GM18505 (cell line): ENCODE data around the gene HAUS3.

Source experiments
- ATAC-seq: cut with Tn5 transposase; IDR thresholded peaks from one replicate; pipeline ENCODE4 v1.9.1; 2021; ENCODE audit not compliant: unreplicated experiment
- POLR2A ChIP-seq: IDR thresholded peaks from 4 replicates; pipeline ENCODE4 v1.6.1; 2011; ENCODE audit warnings: borderline replicate concordance; ENCODE audit not compliant: insufficient read depth, insufficient read length; ENCODE audit errors: extremely low read depth

Gene HAUS3, protein sequence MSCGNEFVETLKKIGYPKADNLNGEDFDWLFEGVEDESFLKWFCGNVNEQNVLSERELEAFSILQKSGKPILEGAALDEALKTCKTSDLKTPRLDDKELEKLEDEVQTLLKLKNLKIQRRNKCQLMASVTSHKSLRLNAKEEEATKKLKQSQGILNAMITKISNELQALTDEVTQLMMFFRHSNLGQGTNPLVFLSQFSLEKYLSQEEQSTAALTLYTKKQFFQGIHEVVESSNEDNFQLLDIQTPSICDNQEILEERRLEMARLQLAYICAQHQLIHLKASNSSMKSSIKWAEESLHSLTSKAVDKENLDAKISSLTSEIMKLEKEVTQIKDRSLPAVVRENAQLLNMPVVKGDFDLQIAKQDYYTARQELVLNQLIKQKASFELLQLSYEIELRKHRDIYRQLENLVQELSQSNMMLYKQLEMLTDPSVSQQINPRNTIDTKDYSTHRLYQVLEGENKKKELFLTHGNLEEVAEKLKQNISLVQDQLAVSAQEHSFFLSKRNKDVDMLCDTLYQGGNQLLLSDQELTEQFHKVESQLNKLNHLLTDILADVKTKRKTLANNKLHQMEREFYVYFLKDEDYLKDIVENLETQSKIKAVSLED

DNA sequence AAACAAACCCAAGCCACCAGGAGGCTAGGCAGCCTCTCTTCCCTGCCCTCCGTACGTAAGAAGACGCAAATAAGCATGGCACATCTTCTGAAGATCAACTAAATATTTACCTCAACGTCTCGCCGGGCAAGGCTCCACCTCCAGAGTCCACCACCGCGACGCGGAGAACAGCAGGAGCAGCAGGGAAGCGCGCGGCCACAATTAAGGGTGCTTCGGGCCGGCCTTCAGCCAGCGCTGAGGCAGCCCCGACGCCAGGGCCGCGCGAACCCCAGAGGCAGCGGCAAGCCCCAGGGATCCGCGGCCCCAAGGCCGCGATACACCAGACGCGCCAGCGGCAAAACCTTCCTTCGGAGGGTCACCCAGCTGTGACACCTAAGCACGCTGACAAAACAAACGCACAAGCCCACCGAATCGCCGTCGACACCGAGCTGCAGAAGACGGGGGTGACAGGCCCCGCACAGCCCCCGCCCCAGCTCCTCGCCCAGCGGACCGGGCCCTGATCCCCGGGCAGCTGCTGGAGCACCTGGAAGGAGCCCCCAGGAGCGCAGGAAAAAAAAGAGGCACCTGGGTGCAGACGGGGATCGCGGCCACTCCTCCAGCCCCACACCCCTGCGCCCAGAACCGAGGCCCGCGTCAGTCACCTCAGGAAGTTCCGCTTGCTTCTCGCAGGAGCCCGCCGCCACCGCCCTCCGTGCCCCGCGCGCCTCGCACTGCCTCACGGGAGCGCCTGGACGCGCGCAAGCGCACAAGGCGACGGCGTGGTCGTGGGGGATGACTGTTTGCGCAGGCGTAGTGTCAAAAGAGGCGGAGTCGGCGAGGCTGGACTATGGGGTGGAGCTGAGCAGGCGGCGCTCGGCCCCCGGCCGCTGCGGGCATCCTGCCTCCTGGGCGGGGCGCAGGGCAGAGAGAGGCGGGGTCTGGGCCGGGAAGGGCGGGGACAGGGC lies at the start of gene HAUS3, which contains the start of gene POLN:
Gene HAUS3, minus strand, starts transcription at position 712 of the 944 bp plus-strand sequence. CDS start 1,175 bp downstream, outside the sequence.
Gene POLN, minus strand, starts transcription at position 712 of the 944 bp plus-strand sequence. CDS start 12,890 bp downstream, outside the sequence.
- peak; percentile 76 for TF ChIP-seq POLR2A

DNA sequence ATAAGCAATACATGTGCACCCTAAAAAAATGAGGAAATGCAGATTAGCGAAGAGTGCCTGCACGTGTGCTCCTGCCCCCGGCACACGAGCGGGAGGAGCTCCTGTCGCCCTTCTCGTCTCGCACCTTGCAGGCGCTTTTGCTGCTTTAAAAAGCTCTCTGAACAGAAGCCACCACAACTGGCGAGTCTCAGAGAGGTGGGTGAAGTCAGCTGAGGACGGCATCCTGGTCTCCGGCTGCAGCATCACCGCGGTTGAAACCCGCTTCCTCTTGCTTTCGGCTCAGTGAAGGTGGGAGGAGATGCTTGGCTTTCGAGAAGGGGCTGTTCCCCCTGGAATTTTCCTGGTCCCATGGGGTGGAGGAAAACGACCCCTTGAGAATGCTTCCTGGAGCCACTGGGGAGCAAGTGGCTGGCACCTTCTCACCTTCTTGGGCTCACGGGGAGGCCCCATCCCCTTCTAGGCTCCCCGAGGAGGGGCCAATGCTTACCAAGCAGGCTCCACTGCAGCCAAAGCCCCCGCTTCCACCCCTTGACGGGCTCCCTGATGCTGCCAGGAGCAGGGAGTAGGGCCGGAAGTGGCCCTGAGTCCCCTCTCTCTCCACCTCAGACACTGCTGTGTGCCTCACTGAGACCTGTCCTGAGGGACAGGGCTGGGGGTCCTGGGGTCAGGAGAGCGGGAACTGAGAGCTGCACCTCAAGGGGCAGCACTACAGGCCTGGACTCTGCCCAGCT lies 49.2 kb upstream of the HAUS3 start:
- no peak for TF ChIP-seq POLR2A
- no peak for ATAC-seq

More for the DNA sequence above, at the start of gene HAUS3, which contains the start of gene POLN:
- ATAC-seq: peak; percentile 84

DNA sequence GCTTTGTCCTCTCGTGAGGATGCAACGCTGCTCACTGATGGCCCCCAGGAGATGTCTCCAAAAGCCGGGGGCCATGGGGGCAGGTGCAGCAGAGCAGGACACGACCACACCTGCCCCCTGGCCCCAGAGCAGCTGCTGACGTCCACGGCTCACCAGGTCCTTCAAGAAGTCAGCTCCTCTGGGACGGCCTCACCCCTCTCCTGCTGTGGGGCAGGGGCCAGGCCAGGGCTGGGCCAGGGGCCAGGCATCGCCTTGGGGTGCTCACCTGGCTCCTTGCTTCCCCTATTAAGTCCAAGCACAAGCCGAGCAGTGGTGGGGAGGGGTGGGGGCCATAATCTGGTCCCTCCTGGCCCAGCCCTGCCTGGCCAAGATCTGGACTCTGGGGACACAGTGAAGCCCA lies 48.6 kb upstream of the HAUS3 start:
- no peak for TF ChIP-seq POLR2A
- ATAC-seq: no peak

DNA sequence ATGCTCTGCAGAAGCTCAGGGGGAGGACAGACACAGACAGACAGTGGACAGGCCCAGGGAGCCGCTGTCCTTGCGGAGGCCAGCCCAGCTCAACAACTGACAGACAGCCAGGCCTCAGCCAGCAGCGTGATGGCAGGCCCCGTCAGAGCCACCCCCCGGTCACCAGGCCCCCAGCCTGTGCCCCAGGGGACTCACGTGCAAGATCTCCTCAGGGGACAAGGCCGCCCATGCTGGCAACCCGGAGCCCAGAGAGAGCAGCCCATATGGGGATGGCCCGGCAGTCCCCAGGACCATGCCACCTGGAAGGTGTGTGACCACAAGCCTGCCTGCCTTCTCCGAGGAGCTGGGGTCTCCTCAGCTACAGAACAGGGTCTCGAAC lies 48.0 kb upstream of the HAUS3 start:
- no peak for ATAC-seq

DNA sequence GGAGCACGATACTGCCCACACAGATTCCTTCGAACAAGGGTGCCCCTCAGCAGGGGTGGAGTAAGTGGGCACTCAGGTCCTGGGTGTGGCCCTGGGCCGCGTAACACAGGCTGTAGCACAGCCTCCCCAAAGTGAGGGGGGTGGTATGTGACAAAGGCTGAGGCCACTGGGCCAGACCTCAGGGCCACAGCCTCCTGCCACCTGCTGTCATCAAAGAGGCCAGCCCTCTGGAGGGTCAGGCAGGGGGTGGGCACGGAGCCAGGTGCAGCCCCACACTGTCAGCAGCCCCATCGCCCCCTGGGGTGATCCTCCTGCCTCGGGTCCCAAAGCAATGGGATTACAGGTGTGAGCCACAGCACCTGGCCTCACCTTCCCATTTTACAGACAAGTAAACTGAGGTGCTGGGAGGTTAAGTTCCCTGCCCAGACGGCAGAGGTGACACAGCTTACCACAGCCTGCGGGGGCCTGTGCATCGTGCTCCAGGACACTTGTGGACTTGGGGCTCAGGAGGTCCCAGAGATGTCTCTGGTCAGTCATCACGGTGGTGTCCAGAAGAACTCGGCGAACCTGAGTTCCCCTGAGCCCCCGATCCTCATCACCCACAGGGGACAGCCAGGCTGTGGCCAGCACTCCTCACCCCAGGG lies 47.5 kb upstream of the HAUS3 start:
- TF ChIP-seq POLR2A: no peak
- ATAC-seq: no peak

More for the DNA sequence above, 48.0 kb upstream of the HAUS3 start:
- TF ChIP-seq POLR2A: no peak

DNA sequence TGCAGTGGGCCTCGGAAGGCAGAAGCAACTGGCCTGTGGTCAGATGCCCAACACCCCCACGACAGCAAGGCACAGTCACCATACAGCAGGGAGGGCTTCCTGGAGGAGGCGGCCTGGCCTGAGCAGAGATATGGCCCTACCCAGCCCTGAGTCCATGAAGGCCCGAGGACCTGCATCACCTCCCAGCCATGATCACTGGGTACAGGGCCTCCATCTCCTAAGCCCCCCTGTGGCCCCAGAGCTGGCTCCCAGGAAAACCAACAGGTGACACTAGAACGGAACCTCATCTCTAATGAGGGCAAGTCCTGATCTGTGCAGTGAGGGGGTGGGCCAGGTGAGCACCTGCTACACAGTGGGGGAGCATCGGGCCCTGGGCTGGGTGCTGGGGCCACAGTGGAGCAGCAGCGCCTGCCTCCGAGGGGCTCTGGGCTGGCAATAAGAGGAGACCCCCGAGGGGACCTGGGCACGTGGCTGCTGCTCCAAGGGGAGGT lies 46.2 kb upstream of the HAUS3 start:
- no peak for TF ChIP-seq POLR2A
- no peak for ATAC-seq

DNA sequence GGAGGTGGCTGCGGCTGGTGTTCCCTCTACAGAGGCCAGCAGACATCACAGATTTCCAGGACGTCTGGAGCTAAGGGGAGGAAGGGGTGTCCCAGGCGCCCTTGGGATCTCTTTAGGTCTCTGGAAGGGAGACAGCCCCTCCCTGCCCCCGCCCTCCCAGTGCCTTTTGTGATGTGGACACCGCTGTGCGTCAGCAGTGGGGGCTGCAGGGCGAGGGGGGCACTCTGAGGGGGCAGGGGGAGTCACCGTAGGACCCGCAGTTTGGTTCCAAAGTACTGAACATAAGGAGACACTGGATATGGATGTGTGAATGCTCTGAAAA lies 45.6 kb upstream of the HAUS3 start:
- no peak for TF ChIP-seq POLR2A
- ATAC-seq: no peak

DNA sequence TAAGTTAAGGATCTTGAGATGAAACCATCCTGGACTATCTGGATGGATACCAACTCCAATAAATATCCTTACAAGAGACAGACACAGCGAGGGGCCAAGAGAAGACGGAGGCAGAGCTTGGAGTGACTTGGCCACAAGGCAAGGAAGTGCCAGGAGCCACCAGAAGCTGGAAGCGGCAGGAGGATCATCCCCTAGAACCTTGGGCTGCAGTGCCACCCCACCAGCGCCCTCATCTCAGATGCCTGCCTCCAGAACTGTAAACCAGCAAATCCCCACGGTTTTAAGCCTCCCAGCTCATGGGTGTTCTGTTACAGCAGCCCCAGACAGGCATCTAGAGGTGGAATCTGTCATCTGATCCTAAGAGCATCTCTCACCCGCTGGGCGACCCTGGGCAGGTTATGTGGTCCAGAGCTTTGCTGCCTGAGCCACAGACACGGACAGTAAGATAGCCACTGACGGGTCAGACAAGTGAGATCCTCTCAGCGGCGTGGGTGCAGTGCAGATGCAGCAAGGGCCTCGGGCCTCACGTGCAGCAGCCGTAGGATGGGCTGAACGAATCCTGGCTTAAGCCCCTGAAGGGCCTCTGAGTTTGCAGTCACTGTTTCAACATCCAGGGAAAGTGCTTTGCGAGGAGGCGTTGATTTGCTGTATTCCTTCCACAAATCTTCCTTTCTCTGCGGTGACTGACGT lies 45.1 kb upstream of the HAUS3 start:
- no peak for ATAC-seq
- TF ChIP-seq POLR2A: no peak

DNA sequence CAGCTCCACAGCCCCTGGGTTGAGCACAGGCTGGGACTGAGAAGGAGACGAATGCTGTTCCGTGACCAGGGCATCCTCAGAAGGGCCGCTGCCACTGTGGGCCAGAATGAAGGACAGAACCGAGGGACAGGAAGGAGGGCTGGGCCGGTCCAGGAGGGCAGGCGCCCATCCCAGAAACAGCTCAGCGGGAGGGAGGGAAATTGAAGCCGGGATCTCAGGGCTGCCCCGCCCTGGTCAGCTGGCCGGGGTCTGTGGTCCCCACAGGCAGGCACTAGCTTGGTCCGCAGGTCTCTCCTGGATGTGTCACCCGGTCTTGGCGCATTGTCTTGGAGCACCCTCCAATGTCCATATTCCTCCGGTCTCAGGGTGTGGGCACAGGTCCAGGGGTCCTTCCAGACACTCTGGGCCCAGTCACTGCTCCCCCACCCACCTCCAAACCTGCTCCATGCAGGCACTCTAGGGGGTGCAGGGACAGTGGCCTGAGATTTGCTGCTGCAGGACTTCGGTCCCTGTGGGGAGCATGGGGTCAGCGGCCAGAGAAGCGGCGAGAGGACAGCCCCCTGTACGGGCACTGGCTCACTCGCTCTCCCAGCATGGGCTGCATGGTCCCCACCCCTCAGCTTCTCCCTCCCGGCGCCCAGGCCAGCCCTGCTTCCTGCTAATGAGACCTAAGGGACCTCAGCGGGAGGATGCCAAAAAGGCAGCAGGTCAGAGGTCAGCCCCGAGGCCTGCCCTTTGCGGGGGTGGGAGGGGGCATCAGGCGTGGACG lies 43.9 kb upstream of the HAUS3 start:
- TF ChIP-seq POLR2A: no peak
- no peak for ATAC-seq

DNA sequence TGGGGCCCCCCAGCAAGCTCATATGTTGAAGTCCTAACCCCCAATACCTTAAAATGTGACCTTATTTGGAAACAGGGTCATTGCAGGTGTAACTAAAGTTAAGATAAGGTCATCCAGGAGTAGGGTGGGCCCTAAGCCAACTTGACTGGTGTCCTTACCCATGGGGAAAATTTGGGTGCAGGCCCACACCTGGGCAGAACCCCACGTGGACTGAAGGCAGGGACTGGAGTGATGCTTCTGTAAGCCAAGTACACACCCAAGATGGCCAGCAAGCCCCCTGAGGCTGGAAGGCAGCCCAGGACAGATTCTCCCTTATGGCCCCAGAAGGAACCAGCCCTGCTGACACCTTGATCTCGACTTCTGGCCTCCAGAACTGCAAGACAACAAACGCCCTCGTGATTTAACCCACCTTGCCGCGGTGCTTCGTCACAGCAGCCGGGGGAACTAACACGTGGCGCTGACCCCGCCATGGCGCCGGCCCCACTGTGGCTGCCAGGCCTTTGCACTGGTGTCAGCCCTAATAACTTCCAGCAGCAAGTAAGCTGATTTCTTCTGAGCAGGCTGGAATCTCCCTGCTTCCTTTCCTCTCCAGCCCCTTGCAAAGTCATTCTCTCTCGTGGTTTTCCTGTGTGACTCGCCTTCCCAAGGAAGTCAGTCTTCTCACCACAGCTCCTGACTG lies 43.2 kb upstream of the HAUS3 start:
- no peak for ATAC-seq

More for the DNA sequence above, 43.2 kb upstream of the HAUS3 start:
- TF ChIP-seq POLR2A: no peak
